ENCODE data around the gene USP40.
A peak's percentile ranks its signal among the peaks of the same experiment; 100 is the strongest.

USP40 gene

GRCh38 chr2:233440314-233440713, 126.3 kb downstream of the USP40 start:
- DNase-seq: no peak

- DNase-seq: no peak
Measured at GRCh38 chr2:233439191-233439590, 127.4 kb downstream of the USP40 start.

GRCh38 chr2:233438573-233439147, 127.9 kb downstream of the USP40 start:
- DNase-seq: no peak

- DNase-seq: no peak
Measured at GRCh38 chr2:233437439-233437955, 129.1 kb downstream of the USP40 start.

- DNase-seq: no peak
Measured at GRCh38 chr2:233436691-233437438, 129.7 kb downstream of the USP40 start.

GRCh38 chr2:233436191-233436581, 130.4 kb downstream of the USP40 start:
- no peak for DNase-seq

GRCh38 chr2:233435436-233436190, 131.0 kb downstream of the USP40 start:
- no peak for DNase-seq

- DNase-seq: no peak
Measured at GRCh38 chr2:233434666-233435330, 131.8 kb downstream of the USP40 start.

GRCh38 chr2:233433794-233434193, 132.8 kb downstream of the USP40 start:
- no peak for DNase-seq

- no peak for DNase-seq
Measured at GRCh38 chr2:233433029-233433428, 133.6 kb downstream of the USP40 start.

- no peak for DNase-seq
Measured at GRCh38 chr2:233430651-233431050, 135.9 kb downstream of the USP40 start.

GRCh38 chr2:233430081-233430480, 136.5 kb downstream of the USP40 start:
- no peak for DNase-seq

GRCh38 chr2:233429175-233429897, 137.2 kb downstream of the USP40 start:
- no peak for DNase-seq

GRCh38 chr2:233428438-233428837, 138.1 kb downstream of the USP40 start:
- DNase-seq: no peak

GRCh38 chr2:233428008-233428407, 138.6 kb downstream of the USP40 start:
- no peak for DNase-seq

GRCh38 chr2:233426619-233427342, 139.8 kb downstream of the USP40 start:
- DNase-seq: peak; percentile 65 to 72
